H7 (cell line): Measurements from ENCODE around the gene PIGV. TPM values are rescaled to one million over a fixed set of nuclear protein-coding genes. Genes with fewer than 3 reads are reported as not detected.

Experiments
- DNase-seq: peaks from one replicate; pipeline ENCODE4 v3.0.0; 2012
- H3K27me3 ChIP-seq: 2 replicates; pipeline ENCODE4 v1.6.0; 2011; ENCODE audit warnings: mild to moderate bottlenecking, low read length; ENCODE audit not compliant: control insufficient read depth, insufficient read depth
- H3K36me3 ChIP-seq: replicated peaks from 2 replicates; pipeline ENCODE4 v1.5.1; 2011; ENCODE audit warnings: low read length; ENCODE audit not compliant: control insufficient read depth, insufficient read depth
- H3K4me3 ChIP-seq: 2 replicates; pipeline ENCODE4 v1.5.1; 2011; ENCODE audit warnings: low read depth, mild to moderate bottlenecking, control low read depth, low read length, moderate library complexity; ENCODE audit not compliant: insufficient read depth
- total RNA-seq: library from RNA; depleted of rRNA; stranded (reverse); fragments of >200 nt; shearing (Covaris generic); gene quantifications from 2 replicates; pipeline ENCODE4 v1.2.3, GENCODE V29; 2014

PIGV gene
- total RNA-seq, 1 experiment from 2014 or later, result 28.3 TPM

DNA sequence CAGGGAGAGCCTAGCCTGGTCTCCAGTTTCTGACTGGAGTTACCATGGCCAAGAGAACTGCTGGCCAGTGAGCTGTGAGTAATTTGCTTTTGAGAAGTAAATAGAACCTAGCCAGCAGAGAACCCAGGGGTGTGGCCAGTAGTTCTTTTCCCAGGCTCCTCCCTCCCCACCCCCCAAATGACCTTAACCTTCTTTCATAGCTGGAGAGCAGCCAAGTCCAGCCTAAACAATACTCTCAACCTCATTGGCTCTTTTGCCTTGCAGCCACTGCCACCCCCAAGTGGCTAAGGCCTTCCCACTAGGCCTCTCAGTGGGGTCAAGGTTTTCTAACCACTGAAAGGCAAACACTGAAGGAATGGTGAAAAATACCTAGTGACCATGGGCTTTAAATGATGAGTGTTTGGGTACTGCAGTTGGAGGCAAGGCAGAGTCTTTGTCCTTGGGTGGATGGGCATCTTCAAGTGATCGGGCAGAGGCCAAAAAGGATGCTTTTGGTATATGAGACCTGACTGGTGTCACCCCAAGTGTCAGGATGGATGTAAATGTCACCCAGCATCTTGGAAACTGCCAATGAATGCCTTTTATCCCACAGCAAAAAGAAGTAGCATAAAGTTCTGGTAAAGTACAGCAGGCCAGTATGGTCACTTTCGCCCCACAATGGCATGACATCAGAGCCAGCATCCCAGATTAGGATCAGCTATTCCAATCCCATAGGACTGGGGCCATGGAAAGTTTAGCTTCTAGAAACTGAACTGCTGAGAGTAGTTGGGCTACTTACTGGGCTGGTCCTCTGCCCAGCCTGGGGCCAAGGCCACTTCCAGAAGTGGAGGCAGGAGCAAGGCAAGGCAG lies 3.5 kb upstream of the PIGV start:
- no peak overlapping the region for H3K4me3 ChIP-seq
- no peaks in the 10 kb centered on the region for H3K27me3 ChIP-seq
- peak; percentile 73 for DNase-seq
- peaks cover 13% of the 10 kb centered on the region for H3K36me3 ChIP-seq

DNA sequence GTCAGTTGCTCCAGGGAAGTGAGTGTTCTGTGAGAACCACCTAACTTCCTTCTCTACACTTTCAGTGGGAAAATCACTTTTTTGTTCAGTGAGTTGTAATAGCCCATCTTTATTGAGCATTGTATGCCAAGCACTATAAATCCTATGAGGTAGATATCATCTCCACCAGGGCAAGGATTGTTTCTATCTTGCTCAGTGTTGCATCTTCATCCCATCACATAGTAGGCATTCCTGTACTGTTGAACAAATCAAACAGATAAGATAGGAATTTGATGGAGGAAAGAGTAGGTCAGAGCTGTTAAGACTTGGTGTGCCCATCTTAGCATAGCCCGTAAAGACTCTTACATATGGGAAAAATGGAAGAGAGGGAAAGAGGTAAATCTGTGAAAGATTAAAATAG lies 2.9 kb upstream of the PIGV start:
- Histone ChIP-seq H3K4me3 (no peak overlapping the region), H3K27me3 (no peaks in the 10 kb centered on the region), H3K36me3 (peaks cover 7% of the 10 kb centered on the region)
- no peak for DNase-seq

DNA sequence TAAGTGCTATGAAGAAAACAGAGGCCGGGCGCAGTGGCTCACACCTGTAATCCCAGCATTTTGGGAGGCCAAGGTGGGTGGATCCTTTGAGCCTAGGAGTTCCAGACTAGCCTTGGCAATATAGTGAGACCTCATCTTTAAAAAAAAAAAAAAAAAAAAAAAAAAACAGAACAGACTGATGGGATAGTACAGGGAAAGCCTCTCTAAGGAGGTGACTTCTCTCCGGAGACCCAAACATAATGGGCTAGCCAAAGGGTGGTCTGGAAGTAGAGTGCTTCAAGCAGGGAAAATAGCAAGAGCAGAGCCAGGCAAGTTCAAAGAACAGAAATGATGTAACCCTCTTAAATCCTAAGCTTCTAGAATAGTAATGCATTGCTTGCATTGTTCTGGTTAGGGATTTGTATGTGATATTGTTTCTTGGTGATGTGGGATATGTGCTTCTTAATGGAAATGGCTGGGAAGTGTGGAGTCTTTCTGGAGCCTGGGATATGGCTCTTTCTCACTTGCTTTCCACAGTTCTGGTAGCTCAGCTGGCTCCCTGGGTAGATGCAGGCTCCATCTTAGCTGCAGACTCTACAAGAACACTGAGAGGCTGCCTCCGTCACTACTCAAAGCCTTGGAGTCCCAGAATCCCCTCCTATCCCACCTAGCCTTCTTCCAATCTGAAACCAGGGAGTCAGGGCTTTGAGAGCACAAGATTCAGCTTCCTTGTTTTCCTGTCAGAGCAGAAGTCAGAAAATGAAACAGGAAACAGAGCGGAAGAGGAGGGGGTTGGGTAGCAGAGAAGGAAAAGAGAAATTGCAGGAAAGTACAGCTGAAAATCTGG lies 1.9 kb upstream of the PIGV start:
- no peak for DNase-seq
- no peak overlapping the region for H3K4me3 ChIP-seq
- H3K36me3 ChIP-seq, result peaks cover 1% of the 10 kb centered on the region
- no peaks in the 10 kb centered on the region for H3K27me3 ChIP-seq

DNA sequence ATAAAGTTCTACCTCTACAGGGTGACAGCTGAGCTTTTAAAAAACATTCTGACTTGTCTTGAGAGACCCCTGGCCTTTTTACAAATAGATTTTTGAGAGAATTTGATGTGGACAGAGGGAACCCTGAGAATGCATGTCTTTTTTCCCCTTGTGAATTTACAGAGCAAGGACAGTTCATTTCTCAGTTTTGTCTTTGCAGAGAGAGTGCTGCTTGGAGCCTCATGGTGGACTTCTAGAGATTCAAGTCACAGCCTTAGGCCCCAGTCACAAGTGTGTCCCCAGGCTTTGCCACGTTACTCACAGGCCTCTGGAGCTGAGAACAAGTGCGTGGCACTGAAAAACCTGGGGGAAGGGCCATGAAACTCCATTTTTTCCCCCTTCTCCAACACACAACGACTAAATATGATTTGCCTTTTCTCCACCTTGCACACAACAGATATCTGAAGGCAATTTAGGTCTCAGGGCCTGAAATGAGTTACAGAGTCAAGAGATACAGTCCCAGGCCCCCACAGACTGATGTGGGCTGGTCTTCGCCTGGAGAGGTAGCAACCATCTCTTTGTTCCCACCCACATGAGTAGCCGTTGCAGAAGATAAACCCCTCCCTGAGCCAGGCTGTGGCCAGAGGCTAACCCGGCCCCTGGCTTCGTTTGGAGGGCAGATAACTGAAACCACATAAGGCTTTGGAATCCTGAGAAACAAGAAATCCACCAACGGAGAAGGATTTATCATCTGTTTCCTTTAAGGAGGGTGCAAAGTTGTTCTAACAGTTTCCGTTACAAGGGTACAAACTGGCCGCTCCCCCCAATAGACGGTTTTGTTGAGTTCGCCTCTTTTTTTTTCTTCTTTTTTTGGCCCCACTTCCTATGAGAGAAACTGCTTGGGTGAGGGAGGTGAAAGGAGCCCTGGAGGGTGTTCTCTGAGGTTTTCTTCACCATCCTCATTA lies 1.0 kb upstream of the PIGV start:
- peak; percentile 78 for DNase-seq
- Histone ChIP-seq H3K27me3 (no peaks in the 10 kb centered on the region), H3K4me3 (peak overlapping the region; percentile 81), H3K36me3 (peaks cover 1% of the 10 kb centered on the region)

DNA sequence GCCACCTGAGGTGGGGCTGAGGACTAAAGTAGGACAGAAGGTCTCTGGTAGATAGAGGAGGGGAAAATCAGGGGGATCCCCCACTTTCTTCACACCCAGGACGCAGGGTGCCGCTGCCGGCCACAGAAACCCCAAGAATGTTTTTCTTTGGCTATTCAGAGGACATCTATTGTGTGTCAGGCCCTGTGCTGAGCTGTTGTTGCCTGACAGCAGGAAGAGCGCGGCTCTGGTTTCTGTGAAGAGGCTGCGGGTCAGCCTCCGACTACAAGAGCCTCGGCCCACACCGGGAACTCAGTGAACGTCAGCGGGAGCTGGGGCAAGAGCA lies 407 bp upstream of the PIGV start:
- H3K4me3 ChIP-seq, result peak overlapping the region; percentile 81
- no peaks in the 10 kb centered on the region for H3K27me3 ChIP-seq
- no peak for DNase-seq
- H3K36me3 ChIP-seq, result peaks cover 1% of the 10 kb centered on the region

DNA sequence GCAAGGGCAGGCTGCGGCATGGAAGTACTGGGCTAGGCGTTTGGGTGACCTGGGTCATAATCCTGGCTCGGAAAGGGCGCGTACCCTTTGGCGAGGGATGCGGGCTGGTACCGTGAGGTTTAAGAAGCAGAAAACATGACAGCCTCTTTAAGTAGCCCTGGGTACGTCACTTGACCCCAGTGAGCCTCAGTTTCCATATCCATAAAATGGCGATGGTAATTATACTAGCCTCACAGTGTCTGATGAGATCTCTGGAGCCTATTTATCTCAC lies 700 bp downstream of the PIGV start:
- Histone ChIP-seq H3K4me3 (peak overlapping the region; percentile 81), H3K36me3 (peaks cover 2% of the 10 kb centered on the region), H3K27me3 (no peaks in the 10 kb centered on the region)
- DNase-seq, result no peak

DNA sequence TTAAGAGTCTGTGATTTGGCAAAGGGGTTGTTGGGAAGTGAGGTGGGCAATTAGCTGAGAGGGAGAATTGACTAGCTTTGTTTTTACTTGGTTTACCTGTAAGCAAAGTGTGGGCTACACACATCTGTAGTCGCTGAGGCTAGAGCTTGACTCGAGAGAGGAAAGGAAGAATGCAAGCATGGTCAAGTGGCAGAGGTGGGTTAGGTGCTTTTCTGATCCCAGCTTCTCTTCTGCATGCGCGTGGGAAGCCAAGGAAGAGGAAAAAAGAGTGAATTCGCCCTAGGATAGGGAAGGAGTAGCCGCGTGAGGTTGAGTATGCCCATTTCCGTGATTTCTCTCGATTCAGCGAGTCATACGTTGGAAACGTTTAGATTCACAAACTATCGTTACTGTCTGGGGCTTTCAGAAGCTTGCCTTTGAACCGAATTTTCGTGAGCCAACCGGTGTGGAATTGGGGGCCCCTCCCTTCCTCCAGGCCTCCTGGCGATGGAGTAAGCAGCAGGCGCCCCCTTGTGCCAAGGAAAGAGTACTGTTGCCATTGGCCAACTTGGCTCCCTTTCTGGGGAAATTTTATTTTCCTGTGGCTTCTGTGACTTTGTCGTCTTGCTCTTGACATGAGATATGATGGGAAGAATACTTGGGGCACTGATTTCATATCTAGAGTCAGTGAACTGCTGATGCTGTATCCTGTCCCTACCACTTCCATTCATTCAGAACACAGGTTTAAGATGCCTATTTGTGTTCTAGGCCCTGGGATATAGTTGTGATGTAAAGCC lies 1.3 kb downstream of the PIGV start:
- no peaks in the 10 kb centered on the region for H3K27me3 ChIP-seq
- peak overlapping the region; percentile 81 for H3K4me3 ChIP-seq
- peak; percentile 92 for DNase-seq
- peaks cover 2% of the 10 kb centered on the region for H3K36me3 ChIP-seq

DNA sequence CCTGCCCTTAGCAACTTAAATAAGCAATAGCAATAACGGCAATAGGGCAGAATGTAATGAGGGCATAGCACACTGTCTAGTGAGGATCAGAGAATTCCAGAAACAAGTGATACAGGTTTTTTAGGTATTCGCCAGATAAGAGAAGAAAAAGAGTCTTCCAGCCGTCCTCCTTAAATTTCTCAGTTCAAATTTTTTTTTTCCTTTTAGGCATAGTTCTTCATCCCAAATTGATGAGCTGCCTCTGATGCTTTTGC lies 1.8 kb downstream of the PIGV start:
- Histone ChIP-seq H3K4me3 (no peak overlapping the region), H3K36me3 (peaks cover 5% of the 10 kb centered on the region), H3K27me3 (no peaks in the 10 kb centered on the region)
- DNase-seq, result no peak

DNA sequence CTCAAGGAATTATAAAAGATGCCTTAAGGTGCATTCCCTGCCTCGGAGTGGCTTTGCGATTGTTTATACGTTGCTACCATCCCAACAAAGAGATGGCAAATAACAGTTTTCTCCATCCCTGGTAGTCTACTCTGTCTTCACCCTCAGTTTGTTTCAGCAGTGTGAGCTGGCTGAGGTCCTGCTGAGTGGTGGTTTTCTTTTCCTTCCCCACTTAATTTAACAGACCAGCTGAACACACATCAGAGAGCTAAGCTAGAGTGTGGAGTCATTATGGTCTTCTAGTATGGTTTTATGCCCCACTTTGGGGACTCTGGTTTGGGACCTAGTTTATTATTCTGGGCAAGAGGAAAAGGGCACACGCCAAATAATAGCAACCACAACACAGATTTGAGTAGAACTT lies 2.2 kb downstream of the PIGV start:
- no peaks in the 10 kb centered on the region for H3K27me3 ChIP-seq
- no peak overlapping the region for H3K4me3 ChIP-seq
- DNase-seq, result no peak
- H3K36me3 ChIP-seq, result peaks cover 5% of the 10 kb centered on the region

DNA sequence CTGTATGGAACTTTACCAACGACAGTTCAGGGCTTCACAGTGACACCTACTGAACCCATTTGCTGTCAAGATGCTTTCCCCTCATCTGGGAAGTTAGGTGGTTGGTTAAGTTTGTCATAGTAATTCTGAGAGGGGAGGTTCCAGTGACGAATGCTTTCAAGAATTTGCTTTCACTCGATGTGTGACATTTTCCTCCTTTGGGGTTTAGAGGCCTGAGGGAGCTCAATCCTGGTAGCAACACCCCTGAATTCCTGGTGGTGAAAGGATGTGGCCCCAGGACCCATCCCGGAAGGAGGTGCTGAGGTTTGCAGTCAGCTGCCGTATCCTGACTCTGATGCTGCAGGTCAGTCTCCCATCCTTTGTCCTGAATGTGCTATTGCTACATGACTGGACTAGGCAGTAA lies 2.8 kb downstream of the PIGV start:
- H3K36me3 ChIP-seq, result peaks cover 5% of the 10 kb centered on the region
- no peak overlapping the region for H3K4me3 ChIP-seq
- no peaks in the 10 kb centered on the region for H3K27me3 ChIP-seq
- DNase-seq, result no peak

DNA sequence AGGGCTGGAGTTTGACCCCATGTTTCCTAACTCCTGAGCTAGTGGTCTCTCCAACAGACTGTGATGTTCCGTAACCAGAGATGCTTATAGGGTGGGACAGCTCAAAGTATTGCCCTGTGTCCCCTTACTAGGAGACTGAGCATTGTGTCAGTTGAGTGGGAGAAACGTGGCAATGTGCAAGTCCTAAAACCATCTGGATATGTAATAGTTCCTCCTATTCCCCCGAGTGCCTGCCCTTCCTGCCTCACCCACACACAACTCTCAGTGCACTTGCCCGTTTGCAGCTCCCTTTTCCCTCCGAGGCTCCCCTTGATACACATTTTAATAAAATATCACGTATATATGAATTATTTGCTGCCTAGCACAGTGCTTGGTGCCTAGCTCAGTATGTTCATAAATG lies 3.4 kb downstream of the PIGV start:
- H3K27me3 ChIP-seq, result no peaks in the 10 kb centered on the region
- no peak for DNase-seq
- H3K4me3 ChIP-seq, result no peak overlapping the region
- peaks cover 5% of the 10 kb centered on the region for H3K36me3 ChIP-seq

DNA sequence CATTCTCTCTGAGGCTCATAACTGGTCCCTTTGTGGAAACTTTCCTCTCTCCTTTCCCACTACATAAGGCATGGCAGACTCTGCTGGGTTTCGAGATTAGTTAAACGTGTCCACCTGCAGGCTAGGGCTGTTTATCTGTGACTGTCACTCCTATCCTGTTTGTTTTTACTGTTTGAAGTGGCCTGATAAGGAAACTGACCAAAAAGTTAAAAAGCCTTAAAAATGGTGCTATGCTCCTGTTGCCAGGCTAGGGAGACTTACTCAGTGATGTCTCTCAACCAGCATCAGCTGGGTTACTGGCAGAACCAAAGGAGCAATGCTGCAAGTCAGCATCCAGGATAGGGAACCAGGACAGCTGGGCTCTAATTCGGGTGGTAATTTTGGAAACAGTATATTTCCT lies 3.9 kb downstream of the PIGV start:
- peaks cover 5% of the 10 kb centered on the region for H3K36me3 ChIP-seq
- no peak overlapping the region for H3K4me3 ChIP-seq
- DNase-seq, result no peak
- H3K27me3 ChIP-seq, result no peaks in the 10 kb centered on the region

DNA sequence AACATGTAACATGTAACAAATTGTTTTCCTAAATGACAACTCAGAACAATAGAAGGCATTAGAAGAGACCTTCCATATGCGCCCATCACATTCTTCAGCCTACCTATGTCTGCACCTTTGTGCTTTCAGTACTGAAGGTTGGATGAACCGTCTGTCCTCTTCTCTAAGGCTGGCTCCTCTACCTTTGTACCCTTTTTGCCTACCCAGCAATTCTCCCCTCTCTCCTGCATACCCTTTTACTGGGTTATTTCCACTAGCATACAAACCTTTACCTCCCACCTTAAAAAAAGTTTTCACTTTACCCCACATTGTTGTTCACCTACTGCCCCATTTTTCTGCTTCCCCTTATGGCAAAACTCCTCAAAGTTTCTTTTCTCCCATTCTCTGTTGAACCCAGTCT lies 5.2 kb downstream of the PIGV start:
- no peak for DNase-seq
- H3K36me3 ChIP-seq, result peaks cover 5% of the 10 kb centered on the region
- H3K27me3 ChIP-seq, result no peaks in the 10 kb centered on the region
- H3K4me3 ChIP-seq, result no peak overlapping the region

DNA sequence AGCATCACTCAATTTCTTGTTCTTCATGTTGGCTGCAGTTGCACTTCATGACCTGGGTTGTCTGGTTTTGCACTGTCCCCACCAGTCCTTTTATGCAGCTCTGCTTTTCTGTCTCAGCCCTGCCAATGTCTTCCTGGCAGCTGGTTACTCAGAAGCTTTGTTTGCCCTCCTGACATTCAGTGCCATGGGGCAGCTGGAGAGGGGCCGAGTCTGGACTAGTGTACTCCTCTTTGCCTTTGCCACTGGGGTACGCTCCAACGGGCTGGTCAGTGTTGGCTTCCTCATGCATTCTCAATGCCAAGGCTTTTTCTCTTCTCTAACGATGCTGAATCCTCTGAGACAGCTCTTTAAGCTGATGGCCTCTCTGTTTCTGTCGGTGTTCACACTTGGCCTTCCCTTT lies 6.6 kb downstream of the PIGV start:
- DNase-seq, result no peak
- no peak overlapping the region for H3K4me3 ChIP-seq
- no peaks in the 10 kb centered on the region for H3K27me3 ChIP-seq
- H3K36me3 ChIP-seq, result peaks cover 5% of the 10 kb centered on the region
